ENCODE data around the gene GPC1. TPM values are rescaled to one million over a fixed set of nuclear protein-coding genes. Genes with fewer than 3 reads are reported as not detected.

The GPC1 gene
- total and polyA plus RNA-seq, 10 donors = 4.1 to 25.0 (median 15.1) TPM

DNA sequence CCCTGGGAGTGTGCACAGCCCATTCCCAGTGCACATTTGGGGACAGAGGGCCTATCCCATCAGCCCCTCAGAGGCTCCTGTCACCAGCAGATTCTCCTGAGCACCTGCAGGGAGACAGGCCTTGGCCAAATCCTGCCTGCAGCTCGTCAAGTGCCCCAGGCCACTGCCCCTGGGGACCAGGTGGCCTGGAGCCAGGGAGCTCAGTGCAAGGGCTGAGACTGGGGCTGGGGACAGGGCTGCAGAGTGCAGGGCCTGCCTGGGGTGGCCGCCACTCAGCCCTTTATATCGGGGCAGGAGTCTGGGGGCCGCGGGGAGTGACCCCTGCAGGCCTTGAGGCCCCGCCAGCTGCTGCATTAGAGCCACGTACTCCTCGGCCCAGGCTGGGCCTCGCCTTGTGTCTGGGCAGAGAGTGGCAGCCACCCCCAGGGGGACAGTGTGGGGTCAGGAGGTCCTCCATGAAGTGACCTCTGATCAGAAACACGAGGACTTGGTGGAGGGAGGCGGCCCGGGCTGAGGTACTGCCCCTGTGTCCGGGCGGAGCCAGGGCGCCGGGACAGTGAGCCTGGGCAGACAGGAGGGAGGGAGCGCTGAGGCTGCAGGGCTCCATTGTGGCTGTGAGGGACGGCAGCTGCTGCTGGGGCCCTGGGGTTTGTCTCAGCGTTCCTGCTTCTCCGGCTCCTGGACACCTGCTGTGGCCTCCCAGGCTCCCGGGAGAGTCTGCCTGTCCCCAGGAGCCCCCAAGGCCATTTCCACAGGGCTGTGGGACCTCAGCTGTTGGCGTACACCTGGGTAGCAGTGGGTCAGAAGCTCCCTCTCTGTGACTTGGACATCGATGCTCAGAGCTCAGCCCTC is 24.2 kb downstream of the GPC1 start:
- TF ChIP-seq, protein P1, sequence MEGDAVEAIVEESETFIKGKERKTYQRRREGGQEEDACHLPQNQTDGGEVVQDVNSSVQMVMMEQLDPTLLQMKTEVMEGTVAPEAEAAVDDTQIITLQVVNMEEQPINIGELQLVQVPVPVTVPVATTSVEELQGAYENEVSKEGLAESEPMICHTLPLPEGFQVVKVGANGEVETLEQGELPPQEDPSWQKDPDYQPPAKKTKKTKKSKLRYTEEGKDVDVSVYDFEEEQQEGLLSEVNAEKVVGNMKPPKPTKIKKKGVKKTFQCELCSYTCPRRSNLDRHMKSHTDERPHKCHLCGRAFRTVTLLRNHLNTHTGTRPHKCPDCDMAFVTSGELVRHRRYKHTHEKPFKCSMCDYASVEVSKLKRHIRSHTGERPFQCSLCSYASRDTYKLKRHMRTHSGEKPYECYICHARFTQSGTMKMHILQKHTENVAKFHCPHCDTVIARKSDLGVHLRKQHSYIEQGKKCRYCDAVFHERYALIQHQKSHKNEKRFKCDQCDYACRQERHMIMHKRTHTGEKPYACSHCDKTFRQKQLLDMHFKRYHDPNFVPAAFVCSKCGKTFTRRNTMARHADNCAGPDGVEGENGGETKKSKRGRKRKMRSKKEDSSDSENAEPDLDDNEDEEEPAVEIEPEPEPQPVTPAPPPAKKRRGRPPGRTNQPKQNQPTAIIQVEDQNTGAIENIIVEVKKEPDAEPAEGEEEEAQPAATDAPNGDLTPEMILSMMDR (IDR thresholded peaks at IDR 0.05 in 8 of 11, conservative IDR thresholded peaks at IDR 0.05 in 3 of 11) = no peak
- TF ChIP-seq POLR2A (IDR thresholded peaks at IDR 0.05) (no peak), POLR2AphosphoS5 (IDR thresholded peaks at IDR 0.05) (no peak)

GRCh38 chr2:240460253-240460711 is 24.8 kb downstream of the GPC1 start:
- Histone ChIP-seq H3K4me1 (peaks cover 0 to 13% (median 6%) of the 10 kb centered on the region in 6 donors), H3K4me3 (no peak overlapping the region), H3K27me3 (replicated peaks in 1 of 7) (peaks cover 0 to 44% (median 19%) of the 10 kb centered on the region in 7 donors), H3K36me3 (peaks cover 0 to 16% (median 0%) of the 10 kb centered on the region in 6 donors), H3K27ac (no peak overlapping the region), H3K9me3 (no peaks in the 10 kb centered on the region)
- 79 to 89% (median 83%) methylated on average over 16 of the region's 16 CpGs for WGBS, 5 donors
- TF ChIP-seq POLR2A (IDR thresholded peaks at IDR 0.05) (no peak), POLR2AphosphoS5 (IDR thresholded peaks at IDR 0.05) (peak in 1 of 3 donors; percentile 1)
- TF ChIP-seq, protein P1 (IDR thresholded peaks at IDR 0.05 in 8 of 11, conservative IDR thresholded peaks at IDR 0.05 in 3 of 11) = no peak
- intact Hi-C loops (cut with DNase I; ENCODE audit: low total_unique reads) = no loop called here
- DNase-seq = peak; percentile 67

More for the DNA sequence above, 24.2 kb downstream of the GPC1 start:
- intact Hi-C loops (cut with DNase I; ENCODE audit: low total_unique reads) = no loop called here
- H3K36me3 ChIP-seq = peaks cover 0 to 9% (median 0%) of the 10 kb centered on the region in 6 donors
- H3K27ac ChIP-seq = no peak overlapping the region
- H3K4me1 ChIP-seq = peaks cover 0 to 20% (median 10%) of the 10 kb centered on the region in 6 donors
- DNase-seq = peak; percentile 72
- 52 to 79% (median 71%) methylated on average over 15 to 23 of the region's 23 CpGs for WGBS, 5 donors
- no peaks in the 10 kb centered on the region for H3K9me3 ChIP-seq
- peaks cover 0 to 50% (median 25%) of the 10 kb centered on the region in 7 donors for H3K27me3 ChIP-seq (replicated peaks in 1 of 7)
- no peak overlapping the region for H3K4me3 ChIP-seq

DNA sequence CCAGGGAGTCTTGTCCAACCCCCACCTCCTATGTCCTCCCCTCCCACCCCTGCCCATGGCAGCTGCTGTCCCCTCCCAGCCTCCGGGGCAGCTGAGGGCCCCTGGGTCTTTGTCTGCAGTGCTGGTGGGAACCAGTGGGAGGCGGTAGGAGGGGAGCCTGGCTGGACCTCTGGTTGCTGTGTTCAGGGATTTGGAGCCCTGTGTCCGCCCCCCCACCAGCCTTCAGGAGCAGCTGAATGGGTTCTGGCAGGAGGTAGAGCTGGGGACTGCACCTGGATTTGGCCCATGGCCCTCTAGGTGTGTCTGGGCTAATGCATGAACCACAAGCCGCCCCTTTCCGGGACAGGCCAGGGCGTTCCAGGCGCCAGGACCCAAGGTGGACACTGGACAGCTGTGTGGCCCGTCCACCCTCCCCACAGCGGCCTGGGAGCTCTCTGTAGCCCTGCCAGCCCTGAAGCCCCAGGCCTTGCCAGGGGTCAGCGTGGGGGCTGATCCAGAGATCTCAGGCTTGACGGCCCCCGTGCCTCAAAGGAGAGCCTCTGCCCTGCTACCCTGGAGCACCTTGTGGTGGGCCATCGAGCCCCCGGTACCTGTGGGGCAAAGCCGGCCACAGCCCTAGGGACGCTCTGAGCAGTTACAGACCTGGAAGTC is 25.4 kb downstream of the GPC1 start:
- H3K4me1 ChIP-seq = peaks cover 0 to 8% (median under 1%) of the 10 kb centered on the region in 6 donors
- H3K27ac ChIP-seq = no peak overlapping the region
- WGBS, 5 donors = 88 to 95% (median 90%) methylated on average over 2 to 16 of the region's 16 CpGs
- H3K9me3 ChIP-seq = no peaks in the 10 kb centered on the region
- peaks cover 0 to 22% (median 0%) of the 10 kb centered on the region in 6 donors for H3K36me3 ChIP-seq
- no peak overlapping the region for H3K4me3 ChIP-seq
- DNase-seq = peak; percentile 72
- TF ChIP-seq POLR2A (IDR thresholded peaks at IDR 0.05) = no peak
- intact Hi-C loops (cut with DNase I; ENCODE audit: low total_unique reads) = no loop called here
- peaks cover 0 to 38% (median 12%) of the 10 kb centered on the region in 7 donors for H3K27me3 ChIP-seq (replicated peaks in 1 of 7)

DNA sequence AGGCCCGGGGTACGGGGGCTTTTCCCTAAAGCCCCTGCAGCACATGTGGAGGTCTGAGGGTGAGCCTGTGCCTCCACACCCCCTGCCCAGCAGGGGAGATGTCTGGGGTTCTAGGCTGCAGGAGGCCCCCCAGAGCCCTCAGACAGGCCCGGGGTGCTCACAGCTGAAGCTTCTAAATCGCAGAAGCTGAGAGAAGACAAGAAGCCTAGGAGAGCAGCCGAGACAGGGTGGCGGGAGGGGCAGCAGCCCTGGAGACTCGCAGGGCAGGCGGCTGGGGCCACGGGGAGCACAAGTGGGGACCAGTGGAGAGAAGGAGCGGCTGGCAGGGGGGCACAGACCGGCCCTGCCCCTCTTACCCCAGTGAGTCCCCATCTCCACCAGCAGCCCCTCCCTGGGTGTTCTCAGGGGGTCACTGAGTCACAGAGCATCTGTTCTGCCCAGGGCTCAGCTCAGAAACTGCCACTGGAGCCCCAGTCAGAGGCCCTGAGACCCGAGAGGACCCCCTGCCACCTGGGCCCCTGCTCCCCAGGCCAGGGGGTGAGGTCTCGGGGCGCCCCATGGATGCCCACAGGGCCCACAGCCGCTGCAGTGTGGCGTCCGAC is 26.1 kb downstream of the GPC1 start:
- Histone ChIP-seq H3K9me3 (no peaks in the 10 kb centered on the region), H3K4me1 (peaks cover 0 to 8% (median 2%) of the 10 kb centered on the region in 6 donors), H3K36me3 (peaks cover 0 to 24% (median 0%) of the 10 kb centered on the region in 6 donors), H3K4me3 (no peak overlapping the region), H3K27ac (no peak overlapping the region), H3K27me3 (replicated peaks in 1 of 7) (peaks cover 0 to 31% (median 6%) of the 10 kb centered on the region in 7 donors)
- intact Hi-C loops (cut with DNase I; ENCODE audit: low total_unique reads) = no loop called here
- 86 to 91% (median 88%) methylated on average over 9 to 17 of the region's 17 CpGs for WGBS, 5 donors
- DNase-seq = peak; percentile 68
- TF ChIP-seq POLR2AphosphoS5 (IDR thresholded peaks at IDR 0.05) (no peak), POLR2A (IDR thresholded peaks at IDR 0.05) (no peak)
- TF ChIP-seq, protein P1 (IDR thresholded peaks at IDR 0.05 in 8 of 11, conservative IDR thresholded peaks at IDR 0.05 in 3 of 11) = no peak
